GM19025 (cell line): ENCODE measurements around the gene NPSR1.
"Not testable (repeated sequence)": the region's sequence is repeated elsewhere in the genome, so short reads cannot be mapped to it uniquely, and the experiment has no call there.

Experiments used
- ATAC-seq: cut with Tn5 transposase; IDR thresholded peaks from one replicate; pipeline ENCODE4 v1.9.1; 2021; ENCODE audit warnings: mild to moderate bottlenecking, low read depth, moderate library complexity; ENCODE audit not compliant: unreplicated experiment

The NPSR1 gene, protein sequence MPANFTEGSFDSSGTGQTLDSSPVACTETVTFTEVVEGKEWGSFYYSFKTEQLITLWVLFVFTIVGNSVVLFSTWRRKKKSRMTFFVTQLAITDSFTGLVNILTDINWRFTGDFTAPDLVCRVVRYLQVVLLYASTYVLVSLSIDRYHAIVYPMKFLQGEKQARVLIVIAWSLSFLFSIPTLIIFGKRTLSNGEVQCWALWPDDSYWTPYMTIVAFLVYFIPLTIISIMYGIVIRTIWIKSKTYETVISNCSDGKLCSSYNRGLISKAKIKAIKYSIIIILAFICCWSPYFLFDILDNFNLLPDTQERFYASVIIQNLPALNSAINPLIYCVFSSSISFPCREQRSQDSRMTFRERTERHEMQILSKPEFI

DNA sequence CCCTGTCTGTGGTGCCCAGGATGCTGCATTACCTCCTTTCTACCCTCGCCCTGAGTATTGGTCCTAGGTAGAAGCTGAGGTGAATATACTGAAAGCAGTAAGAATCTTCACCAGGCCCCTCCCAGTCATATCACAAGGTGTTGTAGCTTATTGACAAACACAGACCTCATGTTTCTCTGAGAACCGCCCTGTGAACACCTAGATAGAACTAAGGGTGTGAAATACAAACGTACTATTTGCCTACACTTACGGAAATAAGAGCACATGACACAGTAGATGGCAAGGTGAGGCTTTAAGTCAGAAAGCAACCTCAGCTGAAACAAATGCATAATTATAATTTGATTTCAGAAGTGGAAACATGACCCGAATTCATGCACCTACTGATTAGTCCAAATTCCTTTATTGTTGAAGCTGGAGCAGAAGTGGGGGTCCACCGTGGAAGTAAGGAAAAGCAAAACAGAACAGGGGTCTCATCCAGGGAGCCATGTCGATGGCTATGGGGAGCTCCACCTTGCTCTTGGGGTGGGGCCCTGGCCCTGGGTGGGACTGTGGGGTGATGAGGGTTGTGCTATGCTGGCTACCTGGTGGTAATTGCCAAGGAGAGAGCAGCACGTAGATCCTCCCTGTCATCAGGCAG, at the start of gene NPSR1:
Gene NPSR1 (plus strand): TSS at position 587 of the 637 bp plus-strand sequence. CDS start 195 bp downstream, outside the sequence.
- no peak for ATAC-seq

DNA sequence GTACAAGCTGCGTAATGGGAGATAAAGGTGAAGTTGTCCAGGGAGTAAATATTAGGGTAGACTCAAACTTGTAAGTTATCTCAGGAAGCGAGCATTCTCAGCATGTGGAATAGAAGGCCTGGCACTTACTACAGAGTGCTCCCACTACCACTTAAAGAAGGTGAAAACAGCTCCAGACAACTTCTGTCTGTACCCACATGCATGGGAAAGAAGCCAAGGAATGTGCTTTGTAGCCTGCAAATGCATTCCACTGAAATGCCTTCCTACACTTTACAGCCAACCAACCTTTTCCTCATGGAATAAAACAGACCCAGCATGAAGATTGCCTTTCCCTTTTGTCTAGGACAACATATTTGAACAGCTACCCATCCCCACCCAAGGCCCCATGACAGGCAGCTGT, 45.4 kb upstream of the NPSR1 start:
- no peak for ATAC-seq

DNA sequence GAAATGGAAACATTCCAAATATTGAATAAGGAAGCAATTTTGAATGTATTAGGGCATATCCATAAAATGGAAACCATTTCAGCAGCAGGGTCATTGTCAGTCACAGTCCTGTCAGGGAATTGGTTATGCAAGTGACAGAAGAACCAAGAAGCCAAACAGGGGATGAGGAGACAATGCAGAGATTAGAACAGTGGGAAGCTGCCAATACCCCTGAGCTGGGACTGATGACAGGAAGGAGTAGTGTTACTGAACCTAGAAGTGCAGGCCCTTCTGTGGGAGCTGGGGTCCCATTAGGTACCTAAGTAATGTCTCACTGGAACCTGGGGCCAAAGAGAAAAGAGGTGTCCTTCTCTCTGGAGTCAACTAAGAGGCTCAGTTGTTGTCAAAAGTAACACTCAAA, 37.6 kb upstream of the NPSR1 start:
- no peak for ATAC-seq

DNA sequence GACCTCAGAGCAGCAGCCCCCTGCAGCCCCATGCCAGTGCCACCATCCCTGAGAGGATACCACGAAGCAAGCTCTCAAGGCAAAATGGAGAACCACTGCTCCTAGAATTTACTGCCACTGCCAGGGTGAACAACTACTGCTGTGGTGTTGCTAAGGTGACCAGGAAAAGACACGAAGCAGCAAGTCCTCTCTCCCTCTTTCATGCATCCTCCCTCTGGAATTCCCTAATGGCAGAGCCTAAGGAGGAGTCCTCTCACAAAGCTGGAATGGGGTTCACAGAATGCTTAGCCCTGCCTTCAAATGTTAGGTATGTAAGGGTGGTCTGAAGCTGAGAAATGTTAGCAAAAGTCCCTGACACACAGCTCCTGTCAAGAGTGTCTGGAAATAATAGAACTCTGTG, 35.8 kb upstream of the NPSR1 start:
- no peak for ATAC-seq

DNA sequence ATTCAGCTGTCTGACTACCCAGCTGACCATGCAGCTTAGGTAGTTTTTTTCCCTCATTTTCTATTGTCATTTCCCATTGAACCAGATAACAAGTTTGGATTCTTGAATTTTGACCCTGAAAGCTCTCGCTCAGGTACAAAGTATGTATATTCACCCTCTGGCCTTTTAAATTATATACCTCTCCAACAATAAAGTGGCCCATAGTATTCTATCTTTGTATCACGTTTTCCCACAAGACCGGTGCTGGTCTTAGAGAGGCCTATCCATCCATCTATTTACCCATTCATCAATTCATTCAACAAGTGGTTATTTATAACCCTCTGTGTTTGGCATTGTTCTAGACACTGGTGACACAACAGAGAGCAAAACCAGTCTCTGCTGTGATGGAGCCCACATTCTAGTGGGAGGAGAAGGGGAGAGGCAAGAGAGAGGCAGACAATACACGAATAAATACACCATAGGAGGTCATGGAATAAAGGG, 35.2 kb upstream of the NPSR1 start:
- no peak for ATAC-seq

DNA sequence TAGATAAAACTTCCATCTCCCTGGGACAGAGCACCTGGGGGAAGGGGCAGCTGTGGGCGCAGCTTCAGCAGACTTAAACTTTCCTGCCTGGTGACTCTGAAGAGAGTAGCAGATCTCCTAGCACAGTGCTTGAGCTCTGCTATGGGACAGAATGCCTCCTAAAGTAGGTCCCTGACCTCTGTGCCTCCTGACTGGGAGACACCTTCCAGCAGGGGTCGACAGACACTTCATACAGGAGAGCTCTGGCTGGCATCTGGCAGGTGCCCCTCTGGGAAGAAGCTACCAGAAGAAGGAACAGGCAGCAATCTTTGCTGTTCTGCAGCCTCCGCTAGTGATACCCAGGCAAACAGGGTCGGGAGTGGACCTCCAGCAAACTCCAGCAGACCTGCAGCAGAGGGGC, 29.4 kb upstream of the NPSR1 start:
- ATAC-seq = not testable (repeated sequence)

DNA sequence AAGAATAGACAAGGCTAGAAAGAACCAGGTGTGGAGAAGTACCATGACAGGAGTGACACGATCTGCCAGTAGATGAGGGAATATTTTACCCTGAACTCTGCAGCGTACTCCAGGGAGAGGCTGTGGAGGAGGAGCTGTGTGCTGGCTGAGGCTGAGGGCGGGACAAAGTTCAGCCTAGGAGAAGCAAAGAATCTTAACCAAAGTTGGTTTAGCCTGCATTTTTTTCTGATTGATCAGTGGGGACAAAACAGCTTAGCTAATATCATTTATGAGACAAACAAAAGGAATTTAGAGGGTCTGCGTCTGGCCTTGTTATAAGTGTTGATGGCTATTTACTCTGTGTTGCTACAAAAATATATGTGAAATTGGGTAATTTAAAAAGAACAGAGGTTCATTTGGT, 5.2 kb upstream of the NPSR1 start:
- ATAC-seq = no peak

DNA sequence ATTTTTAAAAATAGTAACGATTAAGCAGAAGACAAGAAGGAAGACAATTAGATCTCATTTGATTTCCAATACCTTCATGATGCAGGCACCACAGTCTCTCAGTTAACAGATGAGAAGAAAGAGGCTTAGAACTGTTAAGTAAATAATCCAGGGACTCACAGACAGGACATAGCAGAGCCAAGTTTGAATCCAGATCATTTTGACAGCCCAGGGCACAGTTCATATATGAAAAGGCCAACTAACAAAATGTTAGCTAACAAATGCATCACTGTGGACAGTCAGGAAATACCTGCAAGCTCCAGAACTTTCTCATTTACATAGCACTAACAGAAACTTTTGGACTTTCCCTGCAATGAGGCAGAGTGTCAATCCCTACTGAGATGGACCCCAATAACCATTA, 4.2 kb upstream of the NPSR1 start:
- ATAC-seq = no peak

DNA sequence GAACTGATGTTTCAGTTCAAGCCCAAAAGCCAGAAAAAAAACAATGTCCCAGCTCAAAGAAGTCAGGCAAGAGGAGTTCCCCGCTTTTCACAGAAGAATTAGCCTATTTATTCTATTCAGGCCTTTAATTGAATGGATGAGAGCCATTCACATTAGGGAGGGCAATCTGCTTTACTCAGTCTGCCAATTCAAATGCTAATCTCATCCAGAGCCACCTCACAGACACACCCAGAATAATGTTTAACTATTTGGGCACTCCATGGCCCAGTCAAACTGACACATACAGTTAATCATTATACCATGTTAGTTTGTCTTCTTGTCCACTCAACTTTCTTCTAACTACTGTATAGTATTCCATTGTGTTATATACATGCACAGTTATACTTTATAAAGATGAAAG, 2.6 kb upstream of the NPSR1 start:
- peak; percentile 57 for ATAC-seq

- no peak for ATAC-seq
Measured at GRCh38 chr7:34656041-34656440, 2.0 kb upstream of the NPSR1 start.

GRCh38 chr7:34659472-34660075, 1.6 kb downstream of the NPSR1 start:
- ATAC-seq = no peak

DNA sequence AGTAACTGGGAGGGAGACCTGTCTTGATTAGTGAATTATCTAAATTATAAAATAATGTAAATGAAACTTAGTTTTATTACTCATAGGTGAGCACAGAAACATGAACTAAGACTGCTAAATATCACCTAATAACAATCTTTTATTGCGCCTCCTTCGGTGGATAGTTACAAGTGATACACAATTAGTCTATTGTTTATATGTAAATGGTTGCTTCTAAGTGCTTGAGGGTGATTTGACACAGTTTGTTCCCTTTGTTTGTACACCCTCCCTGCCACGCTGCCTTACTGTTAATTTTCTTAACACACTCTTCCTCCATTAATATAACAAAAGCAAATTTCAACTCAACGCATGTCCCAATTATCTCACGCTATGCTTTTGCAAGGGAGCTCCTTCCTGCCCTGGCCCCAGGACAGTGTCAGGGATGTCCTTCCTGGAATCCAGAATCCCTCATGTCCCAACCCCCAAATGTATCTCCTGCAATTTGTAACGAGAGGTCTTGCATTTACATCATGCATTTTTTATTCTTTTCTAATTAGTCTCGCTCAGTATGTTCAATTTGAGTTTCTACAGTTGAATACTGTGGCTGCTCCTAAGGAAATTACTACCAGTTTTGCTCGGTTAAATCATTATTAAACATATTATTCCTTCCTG, 4.2 kb downstream of the NPSR1 start:
- no peak for ATAC-seq

- ATAC-seq = no peak
Measured at GRCh38 chr7:34664755-34665154, 6.7 kb downstream of the NPSR1 start.

DNA sequence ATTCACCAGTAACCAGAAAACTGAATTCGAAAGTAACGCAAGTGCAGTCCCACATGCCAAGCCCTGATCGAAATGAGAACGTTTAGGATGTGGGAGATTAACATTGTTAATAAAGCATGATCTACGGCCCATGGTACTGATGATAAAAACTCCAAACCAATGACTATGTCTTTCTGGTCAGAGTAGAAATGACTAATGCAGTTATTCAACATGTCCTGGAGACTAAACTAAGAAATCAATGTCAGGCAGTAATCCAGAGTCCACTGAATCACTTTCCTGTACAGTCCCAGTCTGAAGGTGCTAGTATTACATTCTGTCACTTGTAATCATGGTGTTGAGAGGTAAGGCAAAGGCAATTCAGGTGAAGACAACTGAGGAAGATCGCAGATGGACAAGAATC, 14.4 kb downstream of the NPSR1 start:
- no peak for ATAC-seq

DNA sequence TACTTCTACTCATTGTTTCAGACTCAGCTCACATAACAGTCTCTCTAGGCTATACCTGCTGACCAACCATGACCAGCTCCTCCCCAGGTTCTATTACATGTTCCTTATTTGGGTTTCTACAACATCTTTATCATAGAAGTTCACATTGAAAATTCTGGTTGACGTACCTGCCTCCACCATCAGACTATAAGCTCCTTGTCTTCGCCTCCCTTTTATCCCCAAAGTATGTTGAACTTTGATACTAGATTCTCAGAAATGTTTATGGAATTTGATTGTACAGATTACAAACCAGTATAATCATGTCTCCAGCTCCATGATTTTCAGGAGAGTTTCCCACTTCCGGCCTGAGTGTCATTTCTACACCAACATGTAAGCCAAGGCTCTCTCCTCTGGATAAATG, 15.0 kb downstream of the NPSR1 start:
- ATAC-seq = no peak

GRCh38 chr7:34675749-34676374, 17.8 kb downstream of the NPSR1 start:
- ATAC-seq = no peak

- no peak for ATAC-seq
Measured at GRCh38 chr7:34677491-34677890, 19.5 kb downstream of the NPSR1 start.

- no peak for ATAC-seq
Measured at GRCh38 chr7:34687529-34687928, 29.5 kb downstream of the NPSR1 start.

DNA sequence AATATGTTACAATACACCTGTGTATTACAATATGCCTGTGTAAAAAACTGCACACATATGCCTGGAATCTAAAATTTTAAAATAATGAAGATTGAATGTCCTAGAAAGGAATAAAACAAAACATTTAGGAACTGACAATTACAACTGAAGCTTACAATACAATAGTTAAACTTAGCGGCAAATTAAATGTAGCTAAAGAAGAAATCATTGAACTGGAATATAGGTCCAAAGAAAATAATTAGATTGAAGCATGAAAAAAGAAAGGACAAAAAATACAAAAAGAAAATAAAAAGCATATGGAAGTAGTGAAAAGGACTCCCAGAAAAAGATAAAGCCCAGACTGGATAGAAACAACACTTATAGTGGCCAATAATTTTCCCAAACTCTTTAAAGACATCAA, 38.4 kb downstream of the NPSR1 start:
- no peak for ATAC-seq

GRCh38 chr7:34709771-34710170, 51.8 kb downstream of the NPSR1 start:
- no peak for ATAC-seq

GRCh38 chr7:34718867-34719266, 60.8 kb downstream of the NPSR1 start:
- no peak for ATAC-seq
